NT2/D1 (cell line): ENCODE measurements around the gene HRH1.

Source experiments
- YY1 ChIP-seq: IDR thresholded peaks from 2 replicates; pipeline ENCODE4 v1.6.1; 2011; ENCODE audit not compliant: insufficient read length, insufficient read depth
- ZNF274 ChIP-seq: IDR thresholded peaks from 2 replicates; pipeline ENCODE4 v1.6.1; 2011; ENCODE audit warnings: mild to moderate bottlenecking, low read depth, low read length

DNA sequence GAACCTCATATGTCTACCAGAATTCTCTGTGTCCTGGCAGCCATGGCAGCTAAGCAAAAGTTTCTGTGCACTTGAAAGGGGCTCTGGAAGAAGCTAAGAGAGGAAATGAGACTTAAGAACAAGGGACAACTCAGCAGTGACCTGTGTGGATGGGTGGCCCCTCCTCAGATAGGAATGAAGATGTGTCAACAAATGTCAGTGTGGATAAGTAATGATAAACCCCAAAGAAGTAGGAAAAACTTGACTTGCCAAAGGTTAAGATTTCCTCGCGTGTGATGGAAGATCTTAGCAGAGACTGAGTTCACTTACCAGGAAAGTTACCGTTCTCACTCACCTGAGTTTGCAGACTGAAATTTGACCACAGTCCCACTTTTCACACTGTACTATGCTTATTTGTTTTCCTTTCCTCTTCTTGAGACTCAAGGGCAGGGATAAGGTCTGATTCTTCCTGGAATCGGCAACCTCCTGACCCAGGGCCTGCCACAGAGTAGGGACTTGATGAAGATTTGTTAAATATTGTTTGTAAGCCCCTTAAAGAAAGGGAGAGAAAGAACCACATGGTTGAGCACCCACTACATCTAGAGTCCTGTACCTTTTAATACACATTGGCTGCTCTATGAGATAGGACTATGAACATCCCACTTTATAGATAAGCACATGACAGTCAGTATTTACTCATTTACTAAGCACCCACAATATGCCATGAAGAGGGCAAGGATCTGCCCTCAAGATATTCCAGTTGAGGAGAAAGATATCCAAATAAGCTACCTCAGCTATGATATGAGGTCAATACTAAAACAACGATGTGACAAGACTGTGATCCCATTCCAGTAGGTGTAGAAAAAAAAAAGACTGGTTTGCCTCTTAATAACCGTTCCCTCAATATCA lies 7.3 kb upstream of the HRH1 start:
- TF ChIP-seq ZNF274 (no peak), YY1 (no peak)
